Effector CD4-positive, alpha-beta T cell (primary cell): ENCODE results near the gene CNKSR2.

ENCODE experiments used
- DNase-seq: peaks from one replicate; pipeline ENCODE4 v3.0.0-alpha.2; 2020

CNKSR2 gene

DNA sequence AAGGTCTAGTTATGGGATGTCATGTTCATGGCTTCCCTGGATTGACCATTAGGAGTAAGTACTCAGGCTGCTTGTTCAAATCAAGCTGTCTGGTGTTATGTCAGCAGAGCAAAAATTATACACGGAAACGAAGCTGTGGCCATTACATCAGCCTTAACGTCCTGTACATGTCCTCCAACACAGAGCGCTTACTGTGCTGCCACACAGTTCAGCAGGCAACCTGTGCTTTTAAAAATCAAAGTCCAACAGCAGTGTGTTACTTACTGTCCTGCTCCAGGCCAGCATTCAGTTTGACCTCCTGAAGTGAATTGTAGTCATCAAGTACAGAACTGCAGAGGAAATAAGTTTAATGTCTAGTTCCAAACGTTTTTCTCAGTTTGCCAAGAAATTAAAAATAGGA is 237.9 kb downstream of the CNKSR2 start:
- no peak for DNase-seq

DNA sequence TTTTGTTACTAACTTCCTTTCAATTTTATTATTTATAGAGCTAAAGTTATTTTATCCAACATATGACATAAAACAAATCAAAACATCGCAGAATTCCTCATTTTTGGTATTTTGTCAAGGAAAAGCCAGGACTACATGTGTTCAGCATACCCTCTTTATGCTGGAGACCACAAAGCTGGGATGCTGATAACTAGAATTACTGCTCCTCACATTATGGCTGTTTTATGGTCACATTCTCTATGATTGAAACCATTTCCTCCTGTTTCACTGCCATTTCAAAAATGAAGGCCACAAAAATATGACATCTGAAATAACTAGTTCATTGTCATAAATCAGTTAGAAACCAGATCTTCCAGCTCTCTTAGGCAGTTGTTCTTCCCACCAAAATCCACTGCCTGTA is 242.2 kb downstream of the CNKSR2 start:
- no peak for DNase-seq

DNA sequence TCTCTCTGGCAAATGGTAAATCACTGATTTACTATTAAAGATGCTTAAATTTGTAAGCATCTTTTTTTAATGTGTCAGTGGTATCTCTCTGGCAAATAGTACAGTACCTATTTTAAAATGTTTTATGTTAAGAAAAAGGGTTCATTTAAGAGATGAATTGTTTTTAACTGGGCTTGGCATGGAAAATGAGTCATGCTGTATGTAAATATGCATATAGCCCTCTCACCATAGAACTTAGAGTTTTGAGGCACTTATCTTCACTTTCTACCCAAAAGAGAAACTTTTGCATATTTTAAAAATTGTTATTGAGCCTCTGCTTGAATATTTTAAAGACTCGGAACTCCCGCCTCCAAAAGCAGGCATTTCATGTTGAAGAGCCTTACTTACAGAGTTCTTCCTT is 246.0 kb downstream of the CNKSR2 start:
- DNase-seq = no peak

GRCh38 chrX:21623778-21624501 is 249.7 kb downstream of the CNKSR2 start:
- DNase-seq = no peak

DNA sequence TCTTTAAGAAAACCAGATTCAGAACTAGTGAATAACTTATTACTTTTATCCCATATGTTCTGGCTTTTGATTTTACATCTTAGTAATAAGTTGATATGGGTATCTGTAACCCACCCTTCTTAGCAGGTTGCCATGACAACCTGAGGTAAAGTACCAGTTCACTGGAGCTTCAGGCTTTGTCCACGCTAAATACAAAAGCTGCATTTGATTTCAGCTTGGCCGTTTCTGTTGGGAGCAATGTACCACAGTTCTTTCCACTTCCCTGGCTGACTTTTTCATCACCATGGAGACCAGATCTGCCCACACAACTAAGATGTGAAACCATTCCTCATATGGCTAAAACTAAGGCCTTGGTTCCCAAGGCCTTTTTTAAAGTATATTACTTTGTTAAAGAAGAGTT is 257.8 kb downstream of the CNKSR2 start:
- no peak for DNase-seq

DNA sequence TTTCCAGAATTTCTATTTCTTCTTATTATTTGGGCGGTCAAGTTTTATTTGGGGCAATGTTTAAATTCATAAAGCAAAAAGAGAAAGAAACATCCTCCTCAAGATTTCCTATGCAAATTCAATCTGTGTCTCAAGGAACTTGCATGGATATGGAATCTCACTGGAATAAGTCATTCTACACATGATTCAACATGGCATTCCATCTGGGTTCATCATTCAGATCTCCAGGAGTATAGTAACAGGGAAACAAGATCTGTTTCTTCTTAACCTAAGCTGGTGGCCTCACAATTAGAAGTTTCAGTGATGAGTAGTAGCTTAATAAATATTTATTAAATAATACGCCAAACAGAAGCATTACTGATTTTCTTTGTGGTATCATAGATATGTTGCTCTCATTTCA is 264.1 kb downstream of the CNKSR2 start:
- DNase-seq = no peak

GRCh38 chrX:21639775-21640174 is 265.6 kb downstream of the CNKSR2 start:
- no peak for DNase-seq

- no peak for DNase-seq
These were observed 271.2 kb downstream of the CNKSR2 start for GRCh38 chrX:21645431-21645830.

GRCh38 chrX:21645886-21646285 is 271.7 kb downstream of the CNKSR2 start:
- DNase-seq = no peak

DNA sequence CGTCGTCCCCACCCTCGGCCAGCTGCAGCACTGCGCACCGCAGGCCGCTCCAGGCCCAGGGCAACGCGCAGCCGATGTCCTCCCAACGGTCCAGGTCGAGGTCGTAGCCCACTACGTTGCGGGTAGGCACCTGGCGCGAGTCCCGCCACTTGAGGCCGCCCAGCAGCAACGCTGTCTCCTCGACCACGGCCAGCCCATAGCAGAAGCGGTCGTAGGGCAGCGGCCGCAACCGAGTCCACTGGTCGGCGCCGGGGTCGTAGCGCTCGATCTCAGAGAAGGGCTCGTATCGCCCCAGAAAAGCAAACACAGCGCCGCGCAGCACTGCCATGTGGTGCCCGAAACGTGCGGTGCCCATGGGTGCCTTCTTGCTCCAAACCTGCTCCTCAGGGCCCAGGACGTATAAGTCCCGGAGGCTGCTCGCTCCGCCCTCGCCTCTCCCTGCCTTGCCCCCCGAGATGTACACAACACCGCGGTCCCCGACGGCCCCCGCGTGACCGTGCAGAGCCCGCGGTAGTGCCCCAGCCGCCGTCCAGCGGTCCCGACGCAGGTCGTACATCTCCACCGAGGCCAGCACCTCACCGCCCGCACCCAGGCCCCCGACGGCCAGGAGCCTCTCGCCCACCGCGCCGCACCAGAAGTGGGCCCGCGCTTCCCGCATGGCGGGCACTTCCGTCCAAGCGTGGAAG is 281.8 kb downstream of the CNKSR2 start:
- DNase-seq = no peak

DNA sequence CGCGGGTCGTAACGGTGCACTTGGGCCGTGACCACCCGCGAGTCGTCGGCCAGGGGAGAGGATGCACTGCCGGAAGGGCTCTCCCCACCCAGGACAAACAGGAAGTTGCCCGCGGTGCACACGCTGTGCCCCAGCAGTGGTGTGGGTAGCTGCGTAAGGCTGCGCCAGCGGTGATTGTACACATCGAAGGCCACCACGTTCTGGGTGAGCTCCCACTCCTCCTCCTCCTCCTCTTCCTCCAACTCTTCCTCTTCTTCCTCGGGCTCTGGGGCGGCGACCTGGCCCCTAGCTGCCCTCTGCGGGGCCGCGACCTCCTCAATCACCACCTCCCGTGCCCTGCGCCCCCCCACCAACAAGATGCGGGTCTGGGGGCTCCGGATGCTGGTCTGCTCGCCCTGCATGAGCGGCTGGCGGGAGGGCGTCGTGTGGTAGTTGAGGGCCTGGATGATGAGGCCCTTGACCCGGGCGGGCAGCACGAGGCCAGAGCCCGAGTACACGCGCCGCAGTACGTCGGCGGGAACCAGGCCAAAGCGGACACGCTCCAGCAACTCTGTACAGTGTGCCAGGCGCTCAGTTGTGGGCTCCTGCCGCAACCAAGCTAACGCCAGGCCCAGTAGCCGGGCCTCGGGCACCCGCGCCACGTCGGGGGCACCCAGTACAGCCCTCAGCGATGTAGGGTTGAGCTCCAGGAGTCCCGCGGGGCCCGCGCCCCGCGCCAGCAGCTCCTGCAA is 282.5 kb downstream of the CNKSR2 start:
- DNase-seq = no peak

DNA sequence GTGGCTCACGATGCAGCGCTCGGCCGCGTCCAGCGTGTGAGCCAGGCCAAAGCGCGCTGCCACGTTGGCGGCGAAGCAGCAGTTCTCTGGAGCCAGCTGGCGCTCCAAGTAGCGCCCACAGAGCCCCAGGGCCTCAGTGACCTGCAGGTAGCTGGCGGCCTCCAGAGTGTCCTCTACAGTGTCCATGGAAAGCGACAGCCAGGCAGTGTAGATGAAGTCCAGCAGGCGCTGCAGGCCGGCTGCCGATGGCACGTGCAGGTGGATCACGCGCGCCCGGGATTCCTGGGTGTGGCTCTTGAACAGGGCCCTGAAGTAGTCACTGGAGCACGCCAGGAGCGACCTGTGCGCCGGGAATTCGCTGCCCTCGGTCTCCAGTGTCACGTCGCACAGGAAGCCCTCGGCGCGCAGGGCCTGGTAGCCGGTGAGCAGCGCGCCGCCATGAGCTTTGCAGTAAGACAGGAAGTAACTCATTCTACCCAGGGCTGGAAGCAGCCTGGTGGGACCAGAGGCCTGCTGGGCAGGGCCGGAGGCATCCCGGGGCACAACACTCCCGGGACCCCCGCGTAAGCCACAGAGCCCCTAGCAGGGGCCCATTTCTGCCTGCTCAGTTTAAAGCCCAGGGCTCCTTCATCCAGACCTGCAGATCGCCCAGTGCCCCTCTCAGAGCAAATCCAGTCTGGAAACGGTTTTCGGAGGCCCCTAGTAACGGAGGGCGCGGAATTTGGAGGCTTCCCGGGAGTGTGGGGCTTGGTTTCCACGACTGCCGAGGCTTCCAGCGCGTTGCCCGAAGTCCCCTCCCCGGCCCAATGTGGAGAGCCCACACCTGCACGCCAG is 283.3 kb downstream of the CNKSR2 start:
- no peak for DNase-seq

GRCh38 chrX:21658152-21658737 is 284.0 kb downstream of the CNKSR2 start, which contains the start of gene KLHL34:
Gene KLHL34 (minus strand): TSS chrX:21658330. CDS start chrX:21657788, 542 bp downstream.
- DNase-seq = no peak

DNA sequence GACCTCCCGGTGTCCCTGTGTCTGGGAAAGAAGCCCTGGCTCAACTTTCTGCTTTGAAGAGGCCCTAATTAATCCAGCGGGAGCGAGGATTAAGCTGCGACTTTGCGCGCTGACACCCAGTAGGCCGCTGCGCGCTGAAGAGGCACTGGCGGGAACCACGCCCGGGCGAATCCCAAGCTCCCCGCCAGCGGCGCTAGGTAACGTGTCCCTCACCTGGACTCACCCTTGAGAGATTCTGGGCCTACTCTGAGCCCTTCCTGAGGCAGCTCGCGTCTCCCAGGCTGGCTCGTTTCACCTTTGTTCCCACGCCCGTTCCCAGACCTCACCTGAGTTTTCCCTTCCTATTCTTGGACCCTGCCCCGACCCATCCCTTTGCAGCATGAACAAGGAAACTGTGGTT is 284.5 kb downstream of the CNKSR2 start:
- no peak for DNase-seq

- DNase-seq = no peak
These were observed 285.1 kb downstream of the CNKSR2 start for GRCh38 chrX:21659320-21659719.

GRCh38 chrX:21660156-21660555 is 285.9 kb downstream of the CNKSR2 start:
- no peak for DNase-seq

- no peak for DNase-seq
These were observed 287.1 kb downstream of the CNKSR2 start for GRCh38 chrX:21661316-21661715.

DNA sequence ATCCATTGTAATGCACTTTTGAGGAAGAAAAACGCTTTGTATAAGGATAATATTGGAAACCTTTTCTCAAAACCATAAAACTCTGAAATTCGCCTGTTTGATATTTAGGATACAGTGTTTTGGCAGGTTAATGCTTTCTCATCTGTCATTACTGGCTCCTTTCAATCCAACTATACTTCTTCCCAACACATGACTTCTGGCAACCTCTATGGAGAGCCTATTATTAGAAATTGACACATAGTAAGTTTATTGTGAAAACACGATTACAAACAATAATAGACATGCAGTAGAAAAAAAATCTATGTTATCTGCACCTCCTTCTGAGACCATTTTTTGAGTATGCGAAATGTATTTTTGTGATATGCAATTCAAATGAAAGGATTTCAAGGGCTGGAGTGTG is 288.5 kb downstream of the CNKSR2 start:
- DNase-seq = no peak

DNA sequence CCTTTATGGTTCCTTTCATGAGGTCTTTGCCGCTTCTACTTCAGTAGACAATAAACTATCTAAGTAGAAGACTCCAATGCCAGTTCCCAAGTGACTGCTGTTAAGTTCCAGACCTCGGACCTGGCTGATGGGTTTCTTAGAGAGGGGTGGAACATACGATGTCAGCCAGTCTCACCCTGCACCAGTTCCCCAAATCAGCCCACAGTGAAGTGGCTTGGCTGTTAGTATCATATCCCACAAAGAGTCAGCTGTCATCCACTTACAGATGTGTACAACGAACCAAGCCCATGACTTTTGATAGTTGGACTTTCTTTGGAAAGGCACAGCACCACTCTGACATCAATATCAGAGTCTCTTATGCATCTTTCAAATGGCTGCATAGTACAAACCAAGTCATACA is 292.0 kb downstream of the CNKSR2 start:
- no peak for DNase-seq

GRCh38 chrX:21666679-21667078 is 292.5 kb downstream of the CNKSR2 start:
- no peak for DNase-seq

- no peak for DNase-seq
These were observed 300.4 kb downstream of the CNKSR2 start for GRCh38 chrX:21674430-21675186.

- DNase-seq = no peak
These were observed 301.7 kb downstream of the CNKSR2 start for GRCh38 chrX:21675931-21676330.
